Spleen (tissue), 11 donors: ENCODE results near the gene CFAP221. TPM values are rescaled to one million over a fixed set of nuclear protein-coding genes. Genes with fewer than 3 reads are reported as not detected.

ENCODE experiments used
- DNase-seq: peaks from one replicate; pipeline ENCODE4 v3.0.0-alpha.2; 2020
- H3K27ac ChIP-seq, 8 donors: fragments of 200-600 bp; sonication (generic) in 7 of 8; 1 replicate in 4 of 8; 2 replicates in 4 of 8; pipeline versions ENCODE4 v1.5.0 to v1.8.0; 2016 to 2021; ENCODE audit warnings: inconsistent platforms in 4 of 8, mild to moderate bottlenecking in 4 of 8, moderate library complexity in 1 of 8
- H3K27me3 ChIP-seq, 7 donors: fragments of 200-600 bp; sonication (generic) in 6 of 7; replicated peaks in 1 of 7; 1 replicate in 4 of 7; 2 replicates in 3 of 7; pipeline versions ENCODE4 v1.5.0 to v1.8.0; 2016 to 2021; ENCODE audit warnings: inconsistent platforms in 3 of 7, mild to moderate bottlenecking in 1 of 7
- H3K36me3 ChIP-seq, 6 donors: fragments of 200-600 bp; sonication (generic) in 5 of 6; 1 replicate in 4 of 6; 2 replicates in 2 of 6; pipeline versions ENCODE4 v1.5.0 to v1.8.0; 2016 to 2021; ENCODE audit warnings: inconsistent platforms in 2 of 6
- H3K4me1 ChIP-seq, 6 donors: fragments of 200-600 bp; sonication (generic) in 5 of 6; 1 replicate in 3 of 6; 2 replicates in 3 of 6; pipeline versions ENCODE4 v1.5.0 to v1.8.0; 2016 to 2021; ENCODE audit warnings: inconsistent platforms in 3 of 6
- H3K4me3 ChIP-seq, 8 donors: fragments of 200-600 bp; sonication (generic) in 7 of 8; 1 replicate in 4 of 8; 2 replicates in 4 of 8; pipeline versions ENCODE4 v1.5.0 to v1.8.0; 2016 to 2021; ENCODE audit warnings: inconsistent platforms in 4 of 8, mild to moderate bottlenecking in 4 of 8, moderate library complexity in 2 of 8
- H3K9me3 ChIP-seq, 8 donors: fragments of 200-600 bp; sonication (generic) in 7 of 8; 1 replicate in 4 of 8; 2 replicates in 4 of 8; pipeline versions ENCODE4 v1.5.0 to v1.8.0; 2016 to 2021; ENCODE audit warnings: inconsistent platforms in 4 of 8
- CTCF ChIP-seq, 11 experiments: fragments of 200-600 bp in 7 of 11; fragments of 450-650 bp in 4 of 11; sonication (generic) in 4 of 11; IDR thresholded peaks in 8 of 11; conservative IDR thresholded peaks in 3 of 11; 1 replicate in 7 of 11; 2 replicates in 4 of 11; pipeline versions ENCODE4 v1.4.0 to v1.8.0; 2016 to 2021; ENCODE audit warnings: antibody characterized with exemption in 11 of 11, inconsistent platforms in 4 of 11, mild to moderate bottlenecking in 1 of 11
- POLR2A ChIP-seq, 3 donors: fragments of 450-650 bp; IDR thresholded peaks; one replicate each; pipeline ENCODE4 v1.5.1; 2017; ENCODE audit warnings: antibody characterized with exemption in 3 of 3, mild to moderate bottlenecking in 1 of 3
- POLR2AphosphoS5 ChIP-seq, 3 donors: sonication (generic); formaldehyde crosslinking; IDR thresholded peaks; one replicate each; pipeline ENCODE4 v1.5.1; 2017; ENCODE audit warnings: antibody characterized with exemption in 3 of 3
- WGBS, 5 donors: extraction: QIAGEN DNeasy Blood & Tissue Kit in 3 of 5; methylation state at CpG; one replicate each; pipeline versions ENCODE4 v1.1.5 to v1.1.7; 2013 to 2018; 5-methylcytosine and 5-hydroxymethylcytosine counted together
- intact Hi-C: fragments of 100-400 bp; cut with DNase I; formaldehyde crosslinking; loops from one replicate; pipeline ENCODE4 v1.15.0; 2023; ENCODE audit warnings: low total_unique reads
- polyA plus RNA-seq, 3 donors: library from polyadenylated mRNA; stranded (reverse); fragments of 200-250 nt; gene quantifications; one replicate each; pipeline ENCODE4 v1.2.1, GENCODE V29; 2013
- total RNA-seq, 7 donors: library from RNA; depleted of rRNA in 3 of 7; stranded (reverse); fragments of >200 nt in 3 of 7; fragmentation: NEBNext Ultra II Directional in 4 of 7; extraction: Animal tissue kit (Norgen Biotek cat#: 25700) in 4 of 7; gene quantifications; one replicate each; pipeline versions ENCODE4 v1.1.0 to v1.2.1, GENCODE V29; 2016 to 2021
- donor health status: healthy with polysubstance abuse.
- donor health status: DM: no; HTN: no; CAD: no; lungs with moderate emphysema.
- donor health status: DM: no; HTN: no; CAD: no.
- donor health status: Bipolar disorder and iron deficiency.
- donor health status: healthy.
- donor health status: DM: no; HTN: no; CAD: no.
- donor health status: DM: yes; HTN: yes; CAD: no.

Gene CFAP221
- total and polyA plus RNA-seq, 10 donors, result 0.06 to 1.5 (median 0.55) TPM; not detected in 2

DNA sequence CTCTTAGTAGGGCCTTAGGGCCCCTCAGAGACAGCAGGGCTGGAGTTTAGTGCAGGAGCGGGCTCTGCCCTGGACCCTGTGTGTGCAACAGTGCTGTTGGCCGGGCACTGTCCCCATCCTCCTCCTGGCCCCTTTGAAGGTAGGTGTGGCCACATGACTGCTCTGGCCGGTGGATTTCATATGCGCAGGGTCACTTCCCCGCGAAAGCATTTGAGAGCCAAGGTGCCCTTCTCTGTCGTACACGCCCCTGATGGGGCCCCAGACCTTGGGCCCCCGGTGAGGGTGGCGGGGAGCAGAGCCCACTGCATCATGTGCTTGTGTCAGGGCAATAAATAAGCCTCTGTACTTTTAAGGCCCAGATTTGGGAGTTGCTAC, 150.2 kb downstream of the CFAP221 start:
- no peak overlapping the region for H3K27ac ChIP-seq
- intact Hi-C loops, result no loop called here
- no peak overlapping the region for H3K4me3 ChIP-seq
- no peaks in the 10 kb centered on the region for H3K9me3 ChIP-seq
- WGBS, 5 donors, result 76 to 86% (median 79%) methylated on average over 10 of the region's 10 CpGs
- peak; percentile 27 for DNase-seq
- H3K36me3 ChIP-seq, result peaks cover 0 to 11% (median 3%) of the 10 kb centered on the region in 6 donors
- TF ChIP-seq CTCF (IDR thresholded peaks at IDR 0.05 in 8 of 11, conservative IDR thresholded peaks at IDR 0.05 in 3 of 11) (no peak), POLR2A (IDR thresholded peaks at IDR 0.05) (no peak)
- peaks cover 0 to 12% (median 0%) of the 10 kb centered on the region in 6 donors for H3K4me1 ChIP-seq
- H3K27me3 ChIP-seq, result peaks cover 0 to 12% (median 0%) of the 10 kb centered on the region in 7 donors

DNA sequence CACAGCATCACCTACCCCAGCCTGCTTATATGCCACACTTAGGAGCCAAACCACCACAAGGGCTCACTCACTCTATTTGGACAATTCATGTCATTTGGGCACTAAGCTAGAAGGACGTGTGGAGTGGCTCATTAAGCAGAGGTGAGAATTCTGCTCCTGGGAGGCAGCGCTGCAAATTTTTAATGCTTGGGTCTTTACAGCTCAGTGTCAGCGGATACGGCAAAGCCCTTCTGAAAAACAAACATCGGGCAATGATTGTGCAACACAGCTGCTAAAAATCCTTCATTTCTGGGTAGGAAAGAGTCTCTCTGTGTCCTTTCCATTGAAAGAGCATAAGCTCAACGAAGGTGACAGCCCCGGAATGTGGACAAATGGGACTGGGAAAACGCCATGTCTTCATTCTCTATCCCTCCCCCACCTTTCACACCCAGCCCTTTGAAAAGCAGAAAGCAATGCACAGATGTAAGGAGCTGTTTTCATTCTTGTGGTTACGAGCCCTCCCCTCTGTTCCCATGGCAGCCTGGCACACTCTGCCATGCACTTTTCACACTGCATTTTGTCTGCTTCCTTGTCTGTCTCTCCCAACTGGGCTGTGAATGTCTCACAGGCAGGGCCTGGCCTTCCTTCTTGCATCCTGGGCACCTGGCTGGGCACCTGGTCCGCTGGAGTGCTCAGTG, 150.7 kb downstream of the CFAP221 start:
- Histone ChIP-seq H3K4me1 (peaks cover 0 to 12% (median 0%) of the 10 kb centered on the region in 6 donors), H3K27me3 (peaks cover 0 to 12% (median 0%) of the 10 kb centered on the region in 7 donors), H3K27ac (no peak overlapping the region), H3K36me3 (peaks cover 0 to 7% (median 0%) of the 10 kb centered on the region in 6 donors), H3K4me3 (no peak overlapping the region), H3K9me3 (no peaks in the 10 kb centered on the region)
- intact Hi-C loops, result no loop called here
- TF ChIP-seq CTCF (IDR thresholded peaks at IDR 0.05 in 8 of 11, conservative IDR thresholded peaks at IDR 0.05 in 3 of 11) (no peak), POLR2AphosphoS5 (IDR thresholded peaks at IDR 0.05) (no peak), POLR2A (IDR thresholded peaks at IDR 0.05) (no peak)
- WGBS, 5 donors, result 36 to 44% (median 37%) methylated on average over 10 of the region's 10 CpGs
- no peak for DNase-seq

GRCh38 chr2:119696005-119696404, 151.8 kb downstream of the CFAP221 start:
- intact Hi-C loops, result no loop called here
- Histone ChIP-seq H3K27me3 (peaks cover 0 to 13% (median 0%) of the 10 kb centered on the region in 7 donors), H3K9me3 (no peaks in the 10 kb centered on the region), H3K36me3 (no peaks in the 10 kb centered on the region), H3K4me1 (peaks cover 0 to 12% (median 0%) of the 10 kb centered on the region in 6 donors), H3K4me3 (no peak overlapping the region), H3K27ac (no peak overlapping the region)
- TF ChIP-seq POLR2A (IDR thresholded peaks at IDR 0.05), result no peak
- no peak for TF ChIP-seq POLR2AphosphoS5 (IDR thresholded peaks at IDR 0.05)
- TF ChIP-seq CTCF (IDR thresholded peaks at IDR 0.05 in 8 of 11, conservative IDR thresholded peaks at IDR 0.05 in 3 of 11), result no peak
- 86 to 93% (median 91%) methylated on average over 3 of the region's 3 CpGs for WGBS, 5 donors
- no peak for DNase-seq

GRCh38 chr2:119696494-119697030, 152.3 kb downstream of the CFAP221 start:
- 62 to 74% (median 67%) methylated on average over 6 of the region's 6 CpGs for WGBS, 5 donors
- Histone ChIP-seq H3K4me3 (no peak overlapping the region), H3K27ac (no peak overlapping the region), H3K27me3 (peaks cover 0 to 18% (median 0%) of the 10 kb centered on the region in 7 donors), H3K4me1 (peaks cover 0 to 12% (median 0%) of the 10 kb centered on the region in 6 donors), H3K36me3 (no peaks in the 10 kb centered on the region), H3K9me3 (no peaks in the 10 kb centered on the region)
- intact Hi-C loops, result no loop called here
- no peak for TF ChIP-seq POLR2A (IDR thresholded peaks at IDR 0.05)
- no peak for TF ChIP-seq CTCF (IDR thresholded peaks at IDR 0.05 in 8 of 11, conservative IDR thresholded peaks at IDR 0.05 in 3 of 11)
- TF ChIP-seq POLR2AphosphoS5 (IDR thresholded peaks at IDR 0.05), result no peak
- DNase-seq, result no peak
